NCI-H524 (cell line): Measurements from ENCODE around the gene RSPO3.

Experiments
- DNase-seq, 2 experiments: peaks; one replicate each; lab custom pipeline; 2025; lab: John Stamatoyannopoulos, UW

RSPO3 gene

DNA sequence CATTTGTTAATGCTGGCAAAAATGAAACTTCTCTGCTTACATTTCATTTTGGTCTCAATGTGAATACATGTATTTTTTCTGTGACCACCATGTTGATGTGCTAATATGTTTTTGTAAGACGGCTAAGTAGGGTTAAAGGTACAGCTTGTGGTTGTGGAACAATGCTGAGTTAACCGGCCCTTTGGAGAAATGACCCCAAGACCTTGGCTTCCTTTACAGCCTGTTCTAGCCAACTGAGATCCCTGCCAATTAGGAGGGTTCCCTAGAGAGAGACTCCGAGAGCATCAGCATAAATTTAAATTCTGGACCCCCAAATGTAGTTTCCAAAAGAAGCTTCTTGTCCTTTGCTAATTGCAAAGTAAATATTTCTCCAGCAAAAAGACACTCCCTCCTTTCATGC lies 44.4 kb downstream of the RSPO3 start:
- no peak for DNase-seq

DNA sequence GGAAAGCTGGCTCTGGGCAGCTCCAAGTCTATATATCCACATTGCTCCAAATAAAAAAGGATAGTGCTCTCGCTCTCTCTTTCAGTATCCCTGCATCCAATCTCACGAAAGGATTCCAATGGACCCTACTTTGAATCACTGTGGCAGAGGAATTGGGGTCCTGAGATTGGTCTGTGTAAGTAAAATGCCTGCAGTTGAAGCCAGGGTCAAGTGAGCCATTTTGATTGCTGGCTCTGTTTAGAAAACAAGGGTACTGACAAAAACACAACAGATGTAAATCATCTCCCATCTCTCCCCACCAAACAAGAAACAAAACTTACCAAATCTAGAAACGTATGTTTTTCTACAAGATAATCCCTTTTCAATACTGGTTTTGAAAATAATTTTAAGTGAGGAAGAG lies 45.6 kb downstream of the RSPO3 start:
- no peak for DNase-seq

DNA sequence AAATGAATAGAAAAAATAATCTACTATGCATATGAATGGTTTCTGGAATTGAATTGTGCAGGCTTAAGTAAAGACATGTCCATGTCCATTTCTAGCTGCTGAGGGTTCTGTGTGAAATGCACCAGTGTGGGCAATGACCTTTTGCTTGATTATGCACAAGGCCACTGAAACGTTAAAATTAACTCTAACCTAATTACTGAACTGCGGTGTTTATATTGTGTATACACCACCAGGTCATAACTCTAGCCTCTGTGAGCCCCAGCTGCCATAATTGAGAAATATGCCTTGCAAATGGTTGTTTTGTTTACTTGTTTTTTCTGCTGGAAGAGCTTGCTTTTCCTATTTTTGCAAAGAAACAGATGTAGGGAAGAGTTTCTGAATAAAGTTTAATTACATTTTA lies 46.1 kb downstream of the RSPO3 start:
- no peak for DNase-seq

DNA sequence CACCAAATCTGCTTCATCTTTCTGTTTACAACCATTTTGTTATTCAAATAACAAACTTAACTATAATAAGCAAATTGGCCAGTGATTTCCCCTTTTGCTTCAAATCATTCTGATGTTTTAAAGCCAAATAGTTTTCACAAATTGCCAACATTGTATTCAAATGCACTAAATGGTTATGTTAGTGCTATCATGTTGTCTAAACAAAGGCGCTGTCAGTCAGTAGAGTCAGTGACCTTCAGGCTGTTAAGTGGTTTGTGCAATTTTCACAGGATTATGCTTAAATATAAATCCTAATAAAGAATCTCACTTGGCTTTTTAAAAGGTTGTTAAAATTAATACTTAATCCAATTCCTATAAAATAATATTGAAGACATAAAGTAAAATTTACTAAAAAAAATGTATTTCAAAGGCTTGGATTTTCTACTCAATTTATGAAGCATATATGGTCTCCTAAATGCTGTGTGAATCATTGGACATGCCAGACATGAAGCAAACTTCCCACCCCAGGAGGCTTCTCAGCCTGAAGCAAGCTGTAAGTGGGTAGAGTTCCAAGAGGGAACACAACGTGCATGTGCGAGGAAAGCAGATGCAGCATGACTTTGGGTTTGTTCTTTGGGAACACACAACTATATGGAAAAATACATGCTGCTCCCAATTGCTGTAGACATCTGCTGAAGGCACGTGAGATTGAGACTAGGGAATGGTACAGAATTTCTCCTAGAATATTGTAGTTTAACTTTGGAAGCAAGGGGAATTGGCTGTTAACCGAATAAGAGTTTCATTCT lies 54.9 kb downstream of the RSPO3 start:
- DNase-seq: no peak

- DNase-seq: no peak
These were observed 57.7 kb downstream of the RSPO3 start for GRCh38 chr6:127176146-127176545.

DNA sequence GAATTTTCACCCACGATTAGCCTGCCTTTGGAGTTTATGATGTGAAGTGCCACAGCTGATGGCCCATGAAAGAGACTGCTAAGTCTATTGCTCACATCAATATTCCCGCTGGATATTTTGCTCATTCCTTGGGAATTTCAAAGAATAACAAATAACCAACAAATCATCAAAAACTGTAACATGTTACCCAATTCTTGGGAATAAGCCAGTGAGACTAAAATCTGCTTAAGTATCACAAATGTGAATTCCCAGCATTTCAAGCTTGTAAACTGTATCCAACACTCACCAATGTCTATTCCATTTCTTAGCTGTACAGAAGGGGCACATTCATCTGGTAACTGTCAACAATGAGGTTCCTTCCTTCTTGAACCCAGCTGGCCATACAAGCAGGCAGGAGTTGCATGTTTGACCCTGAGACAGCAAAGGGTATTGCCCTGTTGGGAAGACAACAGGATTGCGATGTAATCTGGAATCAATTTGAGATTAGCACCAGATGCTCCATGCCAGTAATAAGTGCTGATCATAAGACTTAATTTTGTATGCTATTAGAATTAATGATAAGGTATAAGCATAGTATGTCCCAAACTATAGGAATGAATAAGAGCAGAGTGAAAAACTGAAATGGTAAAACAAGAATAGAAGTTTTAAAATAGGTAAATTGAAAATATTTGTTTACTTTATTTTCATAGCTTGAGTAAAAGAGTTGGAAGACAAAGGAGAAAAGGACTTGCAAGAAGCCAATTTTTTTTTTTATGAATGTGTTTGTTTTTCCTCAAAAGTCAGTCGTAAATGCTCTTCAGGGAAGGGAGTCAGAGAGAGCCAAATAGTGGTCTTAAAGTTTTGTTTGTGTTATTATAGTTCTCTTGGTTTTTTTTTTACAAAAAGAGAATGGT lies 58.8 kb downstream of the RSPO3 start:
- peak in 1 of 2 experiments; percentile 13 for DNase-seq

DNA sequence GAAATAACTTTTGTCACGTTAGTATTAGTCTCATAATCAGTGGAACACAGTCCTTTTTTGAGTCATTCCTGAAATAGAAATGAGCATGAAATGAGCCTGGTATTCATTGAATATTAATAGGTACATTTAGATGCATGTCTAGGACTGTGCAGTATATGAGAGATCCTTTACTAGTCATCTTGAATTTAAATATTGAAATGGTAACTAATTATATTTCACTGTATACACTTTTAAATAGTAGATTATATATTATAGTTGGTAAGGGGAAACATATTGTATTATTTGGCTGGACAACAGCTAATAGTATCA lies 59.4 kb downstream of the RSPO3 start:
- no peak for DNase-seq

DNA sequence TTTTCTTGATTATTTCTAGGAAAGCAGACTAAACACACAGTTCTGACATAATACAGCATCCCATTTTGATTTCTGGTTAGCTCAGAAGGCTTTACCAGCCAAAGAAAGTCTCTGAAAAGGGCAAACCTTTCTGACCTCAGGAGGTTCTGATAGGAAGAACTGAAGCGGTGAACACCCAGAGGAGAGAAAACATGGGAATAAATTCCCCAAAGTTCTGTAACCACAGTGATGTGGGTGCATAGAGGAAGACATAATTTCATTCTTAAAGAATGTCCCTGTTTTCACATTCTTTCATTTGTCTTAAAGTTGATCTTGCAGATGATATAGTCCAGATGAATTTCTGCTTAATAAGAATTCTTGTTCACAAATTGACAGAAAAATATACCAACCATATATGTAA lies 60.3 kb downstream of the RSPO3 start:
- no peak for DNase-seq

GRCh38 chr6:127180426-127180825 lies 62.0 kb downstream of the RSPO3 start:
- peak; percentile 70 to 90 for DNase-seq

DNA sequence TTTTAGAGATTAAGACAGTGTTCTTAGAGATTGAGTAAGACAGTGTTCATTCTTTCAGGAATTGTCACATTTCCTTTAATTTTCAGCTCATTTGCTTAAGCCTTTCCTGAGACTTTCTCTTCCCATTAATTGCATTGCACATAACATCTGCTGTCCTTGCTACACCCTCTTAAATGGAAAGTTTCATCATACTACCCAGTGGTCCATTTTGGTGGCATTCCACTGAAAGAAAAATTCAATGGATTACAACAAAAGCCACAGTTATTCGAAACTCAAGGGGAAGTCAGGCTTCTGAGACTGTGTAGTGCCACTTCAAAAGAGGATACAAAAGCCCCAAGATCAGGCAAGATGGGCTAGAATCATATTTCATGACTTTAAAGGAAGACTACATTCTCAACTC lies 64.0 kb downstream of the RSPO3 start:
- peak in 1 of 2 experiments; percentile 8 for DNase-seq

- DNase-seq: no peak
These were observed 67.0 kb downstream of the RSPO3 start for GRCh38 chr6:127185437-127185995.

DNA sequence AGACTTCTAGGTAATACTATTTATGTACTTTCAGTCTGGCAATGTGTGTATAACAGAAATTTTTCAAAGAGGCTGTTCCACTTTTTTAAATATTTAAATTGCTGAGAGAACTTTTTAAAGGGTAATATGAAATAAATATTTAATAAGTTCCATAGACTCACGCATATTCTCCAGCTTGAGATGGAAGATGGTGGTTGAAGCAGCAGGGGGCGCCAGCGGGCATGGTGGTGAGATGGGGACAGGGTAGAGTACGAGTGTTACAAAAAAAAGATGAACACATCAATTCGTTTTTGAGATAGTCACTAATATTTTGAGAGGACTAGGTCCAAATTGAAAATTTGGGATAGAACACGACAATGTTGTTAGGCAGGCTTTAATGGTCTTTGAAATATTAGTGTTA lies 68.4 kb downstream of the RSPO3 start:
- DNase-seq: peak in 1 of 2 experiments; percentile 11

GRCh38 chr6:127188744-127189143 lies 70.3 kb downstream of the RSPO3 start:
- no peak for DNase-seq

DNA sequence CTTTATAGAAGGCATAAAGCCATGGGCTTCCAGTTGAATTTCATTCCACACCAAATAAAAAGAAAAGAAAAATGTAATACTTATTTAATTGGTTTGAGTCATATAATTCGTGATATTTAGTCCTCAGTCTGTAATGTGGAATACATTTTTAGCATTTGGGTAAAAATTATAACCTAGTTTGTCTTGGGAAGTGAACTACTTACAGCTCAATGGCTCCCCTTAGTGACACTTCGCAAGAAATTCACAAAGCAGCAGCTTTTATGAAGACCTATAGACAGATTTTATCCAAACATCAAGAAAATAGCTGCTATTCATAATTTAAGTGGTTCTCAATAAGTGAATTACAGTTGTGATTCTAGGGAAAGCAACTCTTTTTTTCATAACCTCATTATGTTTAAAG lies 72.1 kb downstream of the RSPO3 start:
- DNase-seq: peak in 1 of 2 experiments; percentile 52

DNA sequence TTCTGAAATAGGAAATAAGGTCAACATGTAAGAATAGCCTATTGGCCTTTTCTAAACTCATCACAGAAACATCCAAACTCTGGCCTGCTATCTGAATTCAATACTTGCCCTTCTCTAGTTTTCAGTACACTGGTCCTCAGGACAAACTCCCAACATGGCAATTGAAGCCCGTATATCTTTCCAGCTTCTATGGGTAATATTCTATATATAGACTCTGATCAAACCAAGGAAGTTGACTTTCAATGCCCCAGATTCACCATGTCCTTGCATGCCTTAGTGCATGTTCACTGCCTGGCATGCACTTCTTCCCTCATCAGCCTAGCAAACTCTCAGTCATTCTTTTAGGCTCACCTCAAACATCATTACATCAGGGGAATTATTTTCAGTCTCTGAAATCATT lies 73.2 kb downstream of the RSPO3 start:
- DNase-seq: no peak

- DNase-seq: no peak
These were observed 74.6 kb downstream of the RSPO3 start for GRCh38 chr6:127192911-127193541.

DNA sequence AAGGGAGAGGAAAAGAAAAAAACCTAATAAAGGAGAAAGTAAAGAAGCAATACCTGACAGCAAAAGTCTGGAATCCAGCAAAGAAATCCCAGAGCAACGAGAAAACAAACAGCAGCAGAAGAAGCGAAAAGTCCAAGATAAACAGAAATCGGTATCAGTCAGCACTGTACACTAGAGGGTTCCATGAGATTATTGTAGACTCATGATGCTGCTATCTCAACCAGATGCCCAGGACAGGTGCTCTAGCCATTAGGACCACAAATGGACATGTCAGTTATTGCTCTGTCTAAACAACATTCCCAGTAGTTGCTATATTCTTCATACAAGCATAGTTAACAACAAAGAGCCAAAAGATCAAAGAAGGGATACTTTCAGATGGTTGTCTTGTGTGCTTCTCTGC lies 77.4 kb downstream of the RSPO3 start:
- no peak for DNase-seq

DNA sequence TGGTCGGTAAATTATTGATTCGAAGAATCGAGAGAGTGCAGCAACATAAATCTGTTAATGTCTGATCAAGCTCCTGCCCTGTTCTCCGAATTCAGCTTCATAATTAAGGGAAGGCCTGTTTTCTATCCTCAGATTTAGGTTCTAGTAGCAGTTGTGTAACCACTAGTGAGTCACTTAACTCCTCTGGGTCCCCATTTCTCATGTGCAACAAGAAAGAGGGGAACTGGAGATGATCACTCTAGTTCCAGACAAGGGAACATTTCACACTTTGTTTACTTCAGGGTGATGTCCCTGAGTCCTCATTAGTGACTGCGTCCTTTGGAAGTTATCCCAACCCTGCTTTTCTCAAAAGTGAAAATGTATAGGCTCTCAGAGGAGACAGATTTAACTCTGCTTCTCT lies 80.1 kb downstream of the RSPO3 start:
- no peak for DNase-seq

- no peak for DNase-seq
These were observed 81.0 kb downstream of the RSPO3 start for GRCh38 chr6:127199470-127199869.

DNA sequence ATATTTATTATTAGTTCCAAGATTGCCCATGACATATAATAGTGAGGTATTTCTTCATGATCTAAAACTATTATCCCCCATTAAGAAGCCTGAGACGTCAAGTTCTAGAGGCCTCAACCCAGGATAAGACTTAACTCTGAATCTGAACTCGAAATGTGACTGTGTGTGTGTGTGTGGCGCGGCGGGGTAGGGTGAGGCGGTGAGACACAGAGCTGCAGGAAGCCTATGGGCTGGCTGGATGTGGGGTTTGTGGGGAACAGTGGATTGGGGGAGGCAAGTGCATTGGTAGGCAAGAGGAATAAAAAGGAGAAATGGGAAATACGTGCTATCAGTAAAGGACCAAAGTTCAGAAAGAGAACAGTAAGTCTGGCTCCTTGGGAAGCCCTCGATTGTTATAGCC lies 81.6 kb downstream of the RSPO3 start:
- no peak for DNase-seq

- no peak for DNase-seq
These were observed 82.8 kb downstream of the RSPO3 start for GRCh38 chr6:127201321-127201720.

GRCh38 chr6:127202676-127203075 lies 84.2 kb downstream of the RSPO3 start:
- DNase-seq: no peak

DNA sequence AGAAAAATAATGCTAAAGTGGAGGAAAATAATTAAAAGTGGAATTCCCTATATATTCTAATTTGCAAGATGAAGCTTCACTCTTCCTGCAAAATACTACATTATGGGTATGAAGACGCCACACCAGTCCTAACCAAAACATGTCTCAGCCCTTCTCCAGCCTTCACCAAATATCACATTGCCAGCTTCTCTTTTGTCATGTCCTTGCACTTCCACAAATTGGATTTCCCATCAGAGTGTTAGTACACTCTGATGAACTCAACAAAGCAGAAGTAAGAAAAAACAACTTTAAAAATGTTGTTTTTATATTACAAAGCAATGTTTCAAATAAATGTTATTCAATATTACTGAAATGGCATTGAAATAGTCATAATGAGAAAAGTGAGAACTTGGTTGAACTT lies 85.8 kb downstream of the RSPO3 start:
- no peak for DNase-seq
